K562 (cell line): Measurements from ENCODE around the gene ORC3. TPM values are rescaled to one million over a fixed set of nuclear protein-coding genes. Genes with fewer than 3 reads are reported as not detected.
A peak's percentile ranks its signal among the peaks of the same experiment; 100 is the strongest.

ENCODE experiments used
- ARID2 ChIP-seq: fragments of 450-650 bp; IDR thresholded peaks from 2 replicates; pipeline ENCODE4 v1.6.1; 2017; ENCODE audit warnings: antibody characterized with exemption, mild to moderate bottlenecking
- BCOR ChIP-seq: fragments of 450-650 bp; IDR thresholded peaks from 2 replicates; pipeline ENCODE4 v1.6.1; 2016
- EP400 ChIP-seq: fragments of 450-650 bp; IDR thresholded peaks from 2 replicates; pipeline ENCODE4 v1.6.1; 2017; ENCODE audit warnings: antibody characterized with exemption, mild to moderate bottlenecking, moderate library complexity
- MEF2A ChIP-seq: IDR thresholded peaks from 2 replicates; pipeline ENCODE4 v1.6.1; 2011; ENCODE audit warnings: low read depth, mild to moderate bottlenecking, low read length, moderate library complexity; ENCODE audit not compliant: control insufficient read depth
- NR2C2 ChIP-seq, 2 experiments: fragments of 200-800 bp in 1 of 2; sonication (Bioruptor generic) in 1 of 2; sonication (generic) in 1 of 2; formaldehyde crosslinking in 1 of 2; IDR thresholded peaks; 2 replicates each; pipeline versions ENCODE4 v1.6.1 to v1.8.0; 2016 to 2022; ENCODE audit warnings: mild to moderate bottlenecking in 1 of 2, missing compliant biosample characterization in 1 of 2, missing genetic modification characterization in 1 of 2, missing genetic modification reagents in 1 of 2
- PML ChIP-seq: IDR thresholded peaks from 2 replicates; pipeline ENCODE4 v1.6.1; 2012; ENCODE audit warnings: low read length, inconsistent platforms
- POU5F1 ChIP-seq: fragments of 150-350 bp; IDR thresholded peaks from 2 replicates; pipeline ENCODE4 v1.6.1; 2014; ENCODE audit warnings: borderline replicate concordance, low read length, low read depth, mild to moderate bottlenecking; ENCODE audit not compliant: partially characterized antibody
- RBM25 ChIP-seq: fragments of 200-400 bp; formaldehyde crosslinking; IDR thresholded peaks from 2 replicates; pipeline ENCODE4 v1.6.1; 2018; ENCODE audit warnings: low read length, low read depth, moderate library complexity; ENCODE audit not compliant: severe bottlenecking
- RUNX1 ChIP-seq: sonication (generic); IDR thresholded peaks from 2 replicates; pipeline ENCODE4 v1.6.1; 2016; ENCODE audit warnings: antibody characterized with exemption, low read depth
- SMARCC2 ChIP-seq: fragments of 450-650 bp; IDR thresholded peaks from 2 replicates; pipeline ENCODE4 v1.6.1; 2017; ENCODE audit warnings: antibody characterized with exemption, moderate library complexity, mild to moderate bottlenecking, low read depth
- TBP ChIP-seq: optimal IDR thresholded peaks from 2 replicates; pipeline ENCODE3; 2011; ENCODE audit warnings: low read depth, low read length, improper control_type of control experiment
- polyA plus RNA-seq, 8 experiments: library from polyadenylated mRNA; depleted of rRNA in 4 of 8; stranded (reverse) in 5 of 8; unstranded in 3 of 8; fragments of >200 nt; fragmentation: Nextera tagmentation in 2 of 8; fragmentation: Illumina TruSeq in 1 of 8; extraction: Ambion mirVana in 2 of 8; extraction: Trizol in 1 of 8; gene quantifications; 2 replicates each; pipeline versions ENCODE4 v1.2.1 to v1.2.3, GENCODE V29; 2011 to 2014; ENCODE audit warnings: inconsistent platforms in 1 of 8, missing spikeins in 1 of 8
- total RNA-seq, 7 experiments: library from RNA; depleted of rRNA in 6 of 7; stranded (reverse); fragments of >200 nt in 6 of 7; fragmentation: Illumina TruSeq in 2 of 7; extraction: Trizol in 2 of 7; gene quantifications; 2 replicates each; pipeline versions ENCODE4 v1.2.1 to v1.2.3, GENCODE V29; 2011 to 2021; ENCODE audit warnings: low replicate concordance in 1 of 7
- TF ChIP-seq, protein P1 (sequence below), 3 experiments: fragments of 200-800 bp in 1 of 3; fragments of 250-450 bp in 1 of 3; fragments of 450-650 bp in 1 of 3; sonication (Bioruptor Pico) in 1 of 3; sonication (Bioruptor generic) in 1 of 3; formaldehyde crosslinking in 1 of 3; IDR thresholded peaks; 2 replicates each; pipeline versions ENCODE4 v1.6.1 to v1.8.0; 2016 to 2022; ENCODE audit warnings: mild to moderate bottlenecking in 2 of 3, missing genetic modification characterization in 2 of 3, missing compliant biosample characterization in 1 of 3, moderate library complexity in 1 of 3
- TF ChIP-seq, protein P2 (sequence below): conservative IDR thresholded peaks from 2 replicates; pipeline ENCODE4 v1.6.1; 2011; ENCODE audit warnings: low read depth, mild to moderate bottlenecking, low read length; ENCODE audit not compliant: control insufficient read depth
- TF ChIP-seq, protein P3 (sequence below), 2 experiments: fragments of 450-650 bp; IDR thresholded peaks; 2 replicates each; pipeline ENCODE4 v1.6.1; 2018; ENCODE audit warnings: mild to moderate bottlenecking in 2 of 2, low read depth in 1 of 2; ENCODE audit not compliant: partially characterized antibody in 2 of 2
- TF ChIP-seq, protein P4 (sequence below): IDR thresholded peaks from 2 replicates; pipeline ENCODE4 v1.6.1; 2016; ENCODE audit warnings: missing genetic modification characterization, missing compliant biosample characterization

The ORC3 gene
- total and polyA plus RNA-seq, 9 of the 15 experiments (the other 6 are each of a cell fraction or from before 2014, with no cell fraction given), result 28.8 to 159 (median 74.8) TPM

DNA sequence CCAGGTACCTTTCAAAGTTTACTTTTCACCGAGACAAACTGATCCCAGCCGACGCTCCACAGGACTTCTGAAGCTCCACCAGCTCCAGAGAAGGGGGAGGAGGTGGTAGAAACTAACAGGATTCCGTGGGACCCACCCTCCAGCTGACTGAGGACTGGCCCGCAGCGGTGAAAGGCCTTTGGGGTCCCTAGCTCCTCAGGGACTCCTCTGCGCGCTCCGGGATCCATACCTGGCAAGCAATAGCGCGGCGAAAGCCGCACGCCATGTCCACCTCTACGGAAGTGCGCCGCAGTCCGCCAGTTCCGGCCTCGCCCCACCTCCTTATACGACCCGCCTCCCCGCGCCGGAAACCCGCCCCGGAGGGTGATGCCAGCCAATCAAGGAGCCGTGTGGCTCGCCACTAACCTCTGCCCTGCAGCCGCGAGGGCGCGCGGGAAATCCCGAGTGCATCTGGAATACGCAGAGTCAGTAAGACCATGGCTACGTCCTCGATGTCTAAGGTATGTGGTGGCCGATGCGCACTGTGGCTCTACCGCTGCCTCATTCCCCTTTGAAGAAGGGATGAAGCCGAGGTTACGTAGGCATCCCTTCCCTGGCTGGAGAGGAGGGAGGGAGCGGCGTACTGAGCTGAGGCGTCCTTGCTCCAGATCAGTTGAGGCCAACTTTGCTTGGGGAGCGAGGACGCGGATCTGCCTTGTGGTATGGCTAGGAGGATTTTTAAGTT is at the start of gene ORC3, which contains the start of gene RARS2 (continued):
- TF ChIP-seq, protein P1, sequence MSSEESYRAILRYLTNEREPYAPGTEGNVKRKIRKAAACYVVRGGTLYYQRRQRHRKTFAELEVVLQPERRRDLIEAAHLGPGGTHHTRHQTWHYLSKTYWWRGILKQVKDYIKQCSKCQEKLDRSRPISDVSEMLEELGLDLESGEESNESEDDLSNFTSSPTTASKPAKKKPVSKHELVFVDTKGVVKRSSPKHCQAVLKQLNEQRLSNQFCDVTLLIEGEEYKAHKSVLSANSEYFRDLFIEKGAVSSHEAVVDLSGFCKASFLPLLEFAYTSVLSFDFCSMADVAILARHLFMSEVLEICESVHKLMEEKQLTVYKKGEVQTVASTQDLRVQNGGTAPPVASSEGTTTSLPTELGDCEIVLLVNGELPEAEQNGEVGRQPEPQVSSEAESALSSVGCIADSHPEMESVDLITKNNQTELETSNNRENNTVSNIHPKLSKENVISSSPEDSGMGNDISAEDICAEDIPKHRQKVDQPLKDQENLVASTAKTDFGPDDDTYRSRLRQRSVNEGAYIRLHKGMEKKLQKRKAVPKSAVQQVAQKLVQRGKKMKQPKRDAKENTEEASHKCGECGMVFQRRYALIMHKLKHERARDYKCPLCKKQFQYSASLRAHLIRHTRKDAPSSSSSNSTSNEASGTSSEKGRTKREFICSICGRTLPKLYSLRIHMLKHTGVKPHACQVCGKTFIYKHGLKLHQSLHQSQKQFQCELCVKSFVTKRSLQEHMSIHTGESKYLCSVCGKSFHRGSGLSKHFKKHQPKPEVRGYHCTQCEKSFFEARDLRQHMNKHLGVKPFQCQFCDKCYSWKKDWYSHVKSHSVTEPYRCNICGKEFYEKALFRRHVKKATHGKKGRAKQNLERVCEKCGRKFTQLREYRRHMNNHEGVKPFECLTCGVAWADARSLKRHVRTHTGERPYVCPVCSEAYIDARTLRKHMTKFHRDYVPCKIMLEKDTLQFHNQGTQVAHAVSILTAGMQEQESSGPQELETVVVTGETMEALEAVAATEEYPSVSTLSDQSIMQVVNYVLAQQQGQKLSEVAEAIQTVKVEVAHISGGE (CRISPR knock-in tag; IDR thresholded peaks at IDR 0.05), result peak in 1 of 3 experiments; percentile 91; a peak in 3 of 6 replicates
- TF ChIP-seq BCOR (peak; percentile 46; the same call in 1 of the 2 replicates), MEF2A (no peak), TBP (peak; percentile 85), PML (peak; percentile 88), SMARCC2 (no peak), RUNX1 (0 out of 2 replicates have a peak, but pooled peaks have one; percentile 37), POU5F1 (no peak), NR2C2 (CRISPR knock-in tag; IDR thresholded peaks at IDR 0.05) (peak; percentile 97), NR2C2 (tag; IDR thresholded peaks at IDR 0.05) (peak; percentile 99), ARID2 (0 out of 2 replicates have a peak, but pooled peaks have one; percentile 17), EP400 (peak; percentile 97), RBM25 (peak; percentile 57)
- TF ChIP-seq, protein P2, sequence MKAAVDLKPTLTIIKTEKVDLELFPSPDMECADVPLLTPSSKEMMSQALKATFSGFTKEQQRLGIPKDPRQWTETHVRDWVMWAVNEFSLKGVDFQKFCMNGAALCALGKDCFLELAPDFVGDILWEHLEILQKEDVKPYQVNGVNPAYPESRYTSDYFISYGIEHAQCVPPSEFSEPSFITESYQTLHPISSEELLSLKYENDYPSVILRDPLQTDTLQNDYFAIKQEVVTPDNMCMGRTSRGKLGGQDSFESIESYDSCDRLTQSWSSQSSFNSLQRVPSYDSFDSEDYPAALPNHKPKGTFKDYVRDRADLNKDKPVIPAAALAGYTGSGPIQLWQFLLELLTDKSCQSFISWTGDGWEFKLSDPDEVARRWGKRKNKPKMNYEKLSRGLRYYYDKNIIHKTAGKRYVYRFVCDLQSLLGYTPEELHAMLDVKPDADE, result peak; percentile 76; the same call in 1 of the 2 replicates
- TF ChIP-seq, protein P3, sequence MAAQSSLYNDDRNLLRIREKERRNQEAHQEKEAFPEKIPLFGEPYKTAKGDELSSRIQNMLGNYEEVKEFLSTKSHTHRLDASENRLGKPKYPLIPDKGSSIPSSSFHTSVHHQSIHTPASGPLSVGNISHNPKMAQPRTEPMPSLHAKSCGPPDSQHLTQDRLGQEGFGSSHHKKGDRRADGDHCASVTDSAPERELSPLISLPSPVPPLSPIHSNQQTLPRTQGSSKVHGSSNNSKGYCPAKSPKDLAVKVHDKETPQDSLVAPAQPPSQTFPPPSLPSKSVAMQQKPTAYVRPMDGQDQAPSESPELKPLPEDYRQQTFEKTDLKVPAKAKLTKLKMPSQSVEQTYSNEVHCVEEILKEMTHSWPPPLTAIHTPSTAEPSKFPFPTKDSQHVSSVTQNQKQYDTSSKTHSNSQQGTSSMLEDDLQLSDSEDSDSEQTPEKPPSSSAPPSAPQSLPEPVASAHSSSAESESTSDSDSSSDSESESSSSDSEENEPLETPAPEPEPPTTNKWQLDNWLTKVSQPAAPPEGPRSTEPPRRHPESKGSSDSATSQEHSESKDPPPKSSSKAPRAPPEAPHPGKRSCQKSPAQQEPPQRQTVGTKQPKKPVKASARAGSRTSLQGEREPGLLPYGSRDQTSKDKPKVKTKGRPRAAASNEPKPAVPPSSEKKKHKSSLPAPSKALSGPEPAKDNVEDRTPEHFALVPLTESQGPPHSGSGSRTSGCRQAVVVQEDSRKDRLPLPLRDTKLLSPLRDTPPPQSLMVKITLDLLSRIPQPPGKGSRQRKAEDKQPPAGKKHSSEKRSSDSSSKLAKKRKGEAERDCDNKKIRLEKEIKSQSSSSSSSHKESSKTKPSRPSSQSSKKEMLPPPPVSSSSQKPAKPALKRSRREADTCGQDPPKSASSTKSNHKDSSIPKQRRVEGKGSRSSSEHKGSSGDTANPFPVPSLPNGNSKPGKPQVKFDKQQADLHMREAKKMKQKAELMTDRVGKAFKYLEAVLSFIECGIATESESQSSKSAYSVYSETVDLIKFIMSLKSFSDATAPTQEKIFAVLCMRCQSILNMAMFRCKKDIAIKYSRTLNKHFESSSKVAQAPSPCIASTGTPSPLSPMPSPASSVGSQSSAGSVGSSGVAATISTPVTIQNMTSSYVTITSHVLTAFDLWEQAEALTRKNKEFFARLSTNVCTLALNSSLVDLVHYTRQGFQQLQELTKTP (IDR thresholded peaks at IDR 0.05; ENCODE audit: low read depth in 1 of 2, partially characterized antibody in 2 of 2), result peak; percentile 7 to 61
- TF ChIP-seq, protein P4, sequence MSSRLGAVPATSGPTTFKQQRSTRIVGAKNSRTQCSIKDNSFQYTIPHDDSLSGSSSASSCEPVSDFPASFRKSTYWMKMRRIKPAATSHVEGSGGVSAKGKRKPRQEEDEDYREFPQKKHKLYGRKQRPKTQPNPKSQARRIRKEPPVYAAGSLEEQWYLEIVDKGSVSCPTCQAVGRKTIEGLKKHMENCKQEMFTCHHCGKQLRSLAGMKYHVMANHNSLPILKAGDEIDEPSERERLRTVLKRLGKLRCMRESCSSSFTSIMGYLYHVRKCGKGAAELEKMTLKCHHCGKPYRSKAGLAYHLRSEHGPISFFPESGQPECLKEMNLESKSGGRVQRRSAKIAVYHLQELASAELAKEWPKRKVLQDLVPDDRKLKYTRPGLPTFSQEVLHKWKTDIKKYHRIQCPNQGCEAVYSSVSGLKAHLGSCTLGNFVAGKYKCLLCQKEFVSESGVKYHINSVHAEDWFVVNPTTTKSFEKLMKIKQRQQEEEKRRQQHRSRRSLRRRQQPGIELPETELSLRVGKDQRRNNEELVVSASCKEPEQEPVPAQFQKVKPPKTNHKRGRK, result no peak
